SIG-M5 treated with dmso at 0.1 percent for 504 hours (cell line): ENCODE measurements around the gene CD40.

Experiments used
- DNase-seq: peaks from one replicate; lab custom pipeline; 2025; ENCODE audit not compliant: unreplicated experiment; lab: John Stamatoyannopoulos, UW

The CD40 gene

DNA sequence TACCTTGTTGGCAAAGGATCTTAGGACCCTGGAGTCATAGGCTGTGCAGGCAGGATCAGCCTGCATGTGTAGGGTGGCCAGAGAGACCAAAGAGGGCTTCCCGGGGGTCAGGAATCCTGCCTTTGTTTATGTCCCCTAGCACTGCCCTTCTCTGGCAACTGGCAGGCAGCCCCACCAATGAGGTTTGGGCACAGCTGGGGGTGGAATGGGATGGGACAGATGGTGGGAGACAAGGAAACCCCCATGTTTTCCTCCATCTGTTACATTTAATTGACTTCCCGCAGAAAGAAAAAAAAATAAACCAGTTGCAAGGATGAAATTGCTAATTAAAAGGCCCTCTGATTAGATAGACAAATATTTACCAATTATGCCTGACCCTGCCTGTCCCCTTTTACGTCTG lies 27.6 kb downstream of the CD40 start:
- DNase-seq: no peak

- DNase-seq: no peak
These were observed 30.4 kb downstream of the CD40 start for GRCh38 chr20:46148313-46149208.

DNA sequence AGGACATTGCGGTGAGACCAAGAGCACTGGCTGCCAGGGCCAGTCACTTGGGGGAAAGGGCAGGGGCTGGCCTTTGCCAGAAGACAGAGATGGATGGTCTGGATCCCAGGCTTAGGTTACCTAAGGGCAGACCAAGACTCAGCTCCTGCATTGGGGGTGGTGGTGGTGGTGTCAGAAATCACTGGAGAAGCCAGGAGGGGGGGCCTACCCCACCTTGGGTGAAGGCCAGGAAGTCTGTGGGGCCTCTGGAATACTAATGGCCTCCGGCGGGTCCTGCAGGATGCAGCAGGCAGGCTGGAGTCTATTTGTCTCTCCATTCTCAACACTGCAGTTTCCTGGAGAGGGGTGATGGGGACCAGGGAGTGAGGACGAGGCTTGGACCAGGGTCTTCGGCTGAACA lies 32.8 kb downstream of the CD40 start:
- DNase-seq: no peak

DNA sequence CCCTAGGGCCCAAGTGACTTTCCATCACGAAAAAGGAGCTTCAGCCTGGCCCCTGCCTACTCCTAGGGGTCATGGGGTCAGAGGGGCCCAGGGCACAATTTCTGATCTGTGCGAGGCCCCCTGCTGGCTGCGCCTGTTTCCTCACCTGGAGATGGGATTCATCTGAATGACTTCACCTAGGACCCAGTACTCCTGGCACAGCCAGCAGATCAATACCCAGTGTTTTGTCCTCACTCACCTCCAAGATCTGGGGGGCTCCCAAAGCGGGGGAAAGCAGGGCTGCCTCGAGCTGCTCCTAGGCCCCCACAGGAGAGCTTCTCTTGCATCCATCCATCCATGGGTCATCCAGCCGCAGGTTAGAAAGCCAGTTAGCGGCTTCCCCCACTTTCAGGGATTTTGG lies 33.8 kb downstream of the CD40 start:
- DNase-seq: no peak

GRCh38 chr20:46152824-46153586 lies 34.9 kb downstream of the CD40 start:
- no peak for DNase-seq

- DNase-seq: no peak
These were observed 36.2 kb downstream of the CD40 start for GRCh38 chr20:46154305-46154704.

- no peak for DNase-seq
These were observed 36.7 kb downstream of the CD40 start for GRCh38 chr20:46154796-46155195.

GRCh38 chr20:46156065-46156464 lies 38.0 kb downstream of the CD40 start:
- no peak for DNase-seq

- DNase-seq: no peak
These were observed 39.0 kb downstream of the CD40 start for GRCh38 chr20:46157076-46157592.

- DNase-seq: no peak
These were observed 39.5 kb downstream of the CD40 start for GRCh38 chr20:46157625-46158024.

- DNase-seq: no peak
These were observed 40.4 kb downstream of the CD40 start for GRCh38 chr20:46158476-46158987.

GRCh38 chr20:46159101-46159897 lies 41.2 kb downstream of the CD40 start:
- DNase-seq: no peak

GRCh38 chr20:46160661-46161060 lies 42.5 kb downstream of the CD40 start:
- DNase-seq: no peak

- no peak for DNase-seq
These were observed 43.8 kb downstream of the CD40 start for GRCh38 chr20:46161921-46162320.

GRCh38 chr20:46164254-46164653 lies 46.1 kb downstream of the CD40 start:
- no peak for DNase-seq

- DNase-seq: no peak
These were observed 49.0 kb downstream of the CD40 start for GRCh38 chr20:46167080-46167479.

- no peak for DNase-seq
These were observed 50.3 kb downstream of the CD40 start for GRCh38 chr20:46168438-46168837.

GRCh38 chr20:46169245-46170171 lies 51.4 kb downstream of the CD40 start:
- no peak for DNase-seq

DNA sequence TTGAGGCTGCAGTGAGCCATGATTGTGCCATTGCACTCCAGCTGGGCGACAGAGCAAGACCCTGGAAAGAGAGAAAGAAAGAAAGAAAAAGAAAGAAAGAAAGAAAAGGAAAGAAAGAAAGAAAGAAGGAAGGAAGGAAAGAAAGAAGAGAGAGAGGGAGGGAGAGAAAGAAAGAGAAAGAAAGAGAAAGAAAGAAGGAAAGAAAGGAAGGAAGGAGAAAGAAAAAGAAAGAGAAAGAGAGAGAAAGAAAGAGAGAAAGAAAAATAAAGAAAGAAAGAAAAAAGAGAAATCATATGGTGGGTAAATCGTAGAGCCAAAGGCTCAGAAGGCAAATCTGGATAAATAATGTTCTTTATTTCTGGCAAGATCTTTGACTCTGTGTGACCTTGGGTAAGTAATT lies 53.4 kb downstream of the CD40 start:
- no peak for DNase-seq

DNA sequence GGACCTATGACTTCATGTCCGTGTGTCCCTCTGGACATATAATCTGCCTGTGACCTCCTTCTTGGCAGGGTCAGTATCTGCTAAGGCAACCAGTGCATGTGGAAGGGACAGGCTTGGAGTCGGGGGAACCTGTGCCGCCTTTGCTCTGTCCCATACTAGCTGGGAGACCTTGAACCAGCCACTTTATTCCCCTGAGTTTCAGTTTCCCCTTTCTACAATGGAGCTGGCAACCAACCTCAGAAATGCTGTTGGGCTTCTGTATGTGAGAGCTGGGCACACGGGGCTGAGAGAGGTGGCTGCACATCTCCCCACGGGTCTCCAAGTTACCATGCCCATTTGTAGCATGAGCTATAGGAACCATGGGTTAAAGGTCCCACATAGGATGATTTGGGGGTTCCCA lies 53.8 kb downstream of the CD40 start:
- DNase-seq: no peak
